ENCODE measurements around the gene TTC32. TPM values are rescaled to one million over a fixed set of nuclear protein-coding genes. Genes with fewer than 3 reads are reported as not detected.
A peak's percentile ranks its signal among the peaks of the same experiment; 100 is the strongest.
"Not testable (repeated sequence)": the region's sequence is repeated elsewhere in the genome, so short reads cannot be mapped to it uniquely, and the experiment has no call there.

Gene TTC32
- total RNA-seq, 1 donor from 2014 or later = 4.2 TPM

DNA sequence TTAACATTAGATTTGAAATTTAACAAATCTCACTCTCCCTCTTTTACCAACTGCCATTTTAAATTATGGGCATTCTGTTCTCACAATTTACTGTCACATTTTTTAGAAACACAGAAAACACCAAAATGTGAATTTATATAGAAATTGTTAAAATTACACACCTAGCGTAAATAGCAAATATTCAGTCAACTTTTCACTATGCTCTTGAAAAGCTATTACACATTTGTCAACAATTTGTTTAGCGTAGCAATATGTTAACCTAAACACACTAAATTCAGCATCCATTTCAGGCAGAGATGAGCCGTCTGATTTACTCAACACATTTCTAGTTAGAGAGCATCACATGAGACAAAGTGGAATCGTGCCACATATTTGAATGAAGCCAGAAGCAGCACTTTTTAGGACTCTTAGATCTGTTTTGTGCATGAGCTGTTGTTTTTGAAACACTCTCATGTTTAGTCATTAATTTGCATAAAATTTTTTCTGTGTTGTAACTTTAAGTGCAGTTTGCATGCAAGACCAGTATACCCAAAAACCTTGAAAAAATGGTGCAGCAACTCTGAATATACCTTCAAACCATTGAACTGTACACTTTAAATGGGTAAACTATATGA is 8.2 kb downstream of the TTC32 start:
- Mint-ChIP-seq H3K4me3 (ENCODE audit: unreplicated experiment) (no peak overlapping the region), H3K36me3 (ENCODE audit: low read depth, unreplicated experiment) (peaks cover 2% of the 10 kb centered on the region), H3K27ac (ENCODE audit: unreplicated experiment) (no peak overlapping the region), H3K27me3 (ENCODE audit: low read depth, unreplicated experiment) (no peaks in the 10 kb centered on the region), H3K4me1 (ENCODE audit: low read depth, unreplicated experiment) (peaks cover 16% of the 10 kb centered on the region), H3K9me3 (ENCODE audit: unreplicated experiment) (no peaks in the 10 kb centered on the region)
- FAIRE-seq (peak; percentile 43), DNase-seq (ENCODE audit: low read depth) (no peak)
- H4K20me1 ChIP-seq (ENCODE audit: insufficient read depth, low read length) = peaks cover 19% of the 10 kb centered on the region
- H3K27ac ChIP-seq (ENCODE audit: low read depth, low read length) = no peak overlapping the region
- H3K4me1 ChIP-seq (ENCODE audit: insufficient read depth, low read length) = peaks cover 2% of the 10 kb centered on the region
- no peak for TF ChIP-seq EZH2 (IDR thresholded peaks at IDR 0.05; ENCODE audit: insufficient read depth, low read length)
- TF ChIP-seq, protein P1, sequence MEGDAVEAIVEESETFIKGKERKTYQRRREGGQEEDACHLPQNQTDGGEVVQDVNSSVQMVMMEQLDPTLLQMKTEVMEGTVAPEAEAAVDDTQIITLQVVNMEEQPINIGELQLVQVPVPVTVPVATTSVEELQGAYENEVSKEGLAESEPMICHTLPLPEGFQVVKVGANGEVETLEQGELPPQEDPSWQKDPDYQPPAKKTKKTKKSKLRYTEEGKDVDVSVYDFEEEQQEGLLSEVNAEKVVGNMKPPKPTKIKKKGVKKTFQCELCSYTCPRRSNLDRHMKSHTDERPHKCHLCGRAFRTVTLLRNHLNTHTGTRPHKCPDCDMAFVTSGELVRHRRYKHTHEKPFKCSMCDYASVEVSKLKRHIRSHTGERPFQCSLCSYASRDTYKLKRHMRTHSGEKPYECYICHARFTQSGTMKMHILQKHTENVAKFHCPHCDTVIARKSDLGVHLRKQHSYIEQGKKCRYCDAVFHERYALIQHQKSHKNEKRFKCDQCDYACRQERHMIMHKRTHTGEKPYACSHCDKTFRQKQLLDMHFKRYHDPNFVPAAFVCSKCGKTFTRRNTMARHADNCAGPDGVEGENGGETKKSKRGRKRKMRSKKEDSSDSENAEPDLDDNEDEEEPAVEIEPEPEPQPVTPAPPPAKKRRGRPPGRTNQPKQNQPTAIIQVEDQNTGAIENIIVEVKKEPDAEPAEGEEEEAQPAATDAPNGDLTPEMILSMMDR (IDR thresholded peaks at IDR 0.05; ENCODE audit: insufficient read depth, low read depth, low read length) = no peak
- H3K36me3 ChIP-seq (ENCODE audit: insufficient read depth, low read length) = no peaks in the 10 kb centered on the region
- H3K4me2 ChIP-seq (ENCODE audit: low read length) = no peak overlapping the region
- H3K4me3 ChIP-seq (ENCODE audit: insufficient read depth, low read depth, low read length) = no peak overlapping the region
- no peak overlapping the region for H2AFZ ChIP-seq (ENCODE audit: low read depth, low read length)
- H3K27me3 ChIP-seq (ENCODE audit: insufficient read depth, low read length) = no peaks in the 10 kb centered on the region
- H3K9me3 ChIP-seq (ENCODE audit: insufficient read depth, low read depth, low read length) = no peaks in the 10 kb centered on the region
- no peak overlapping the region for H3K9ac ChIP-seq (ENCODE audit: low read length)
- peaks cover 44% of the 10 kb centered on the region for H3K79me2 ChIP-seq (ENCODE audit: insufficient read depth, low read length)

DNA sequence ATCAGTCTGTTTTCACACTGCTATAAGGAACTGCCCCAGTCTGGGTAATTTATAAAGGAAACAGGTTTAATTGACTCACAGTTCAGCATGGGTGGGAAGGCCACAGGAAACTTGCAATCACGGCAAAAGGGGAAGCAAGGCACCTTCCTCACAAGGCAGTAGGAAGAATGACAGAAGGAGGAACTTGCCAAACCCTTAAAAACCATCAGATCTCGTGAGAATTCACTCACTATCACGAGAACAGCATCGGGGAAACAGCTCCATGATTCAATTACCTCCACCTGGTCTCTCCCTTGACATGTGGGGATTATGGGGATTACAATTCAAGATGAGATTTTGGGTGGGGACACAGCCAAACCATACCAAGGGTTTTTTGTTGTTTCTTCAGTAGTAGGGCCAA is 9.8 kb downstream of the TTC32 start:
- H3K27me3 ChIP-seq (ENCODE audit: insufficient read depth, low read length); H3K4me1 Mint-ChIP-seq (ENCODE audit: low read depth, unreplicated experiment); H2AFZ ChIP-seq (ENCODE audit: low read depth, low read length); H3K4me3 ChIP-seq (ENCODE audit: insufficient read depth, low read depth, low read length); H3K36me3 Mint-ChIP-seq (ENCODE audit: low read depth, unreplicated experiment); H3K27me3 Mint-ChIP-seq (ENCODE audit: low read depth, unreplicated experiment); H4K20me1 ChIP-seq (ENCODE audit: insufficient read depth, low read length); H3K27ac ChIP-seq (ENCODE audit: low read depth, low read length); H3K36me3 ChIP-seq (ENCODE audit: insufficient read depth, low read length); H3K27ac Mint-ChIP-seq (ENCODE audit: unreplicated experiment); H3K9ac ChIP-seq (ENCODE audit: low read length); H3K9me3 ChIP-seq (ENCODE audit: insufficient read depth, low read depth, low read length); H3K9me3 Mint-ChIP-seq (ENCODE audit: unreplicated experiment); FAIRE-seq; H3K4me1 ChIP-seq (ENCODE audit: insufficient read depth, low read length); H3K4me3 Mint-ChIP-seq (ENCODE audit: unreplicated experiment); H3K4me2 ChIP-seq (ENCODE audit: low read length); DNase-seq (ENCODE audit: low read depth): not testable (repeated sequence)
- peaks cover 30% of the 10 kb centered on the region for H3K79me2 ChIP-seq (ENCODE audit: insufficient read depth, low read length)

DNA sequence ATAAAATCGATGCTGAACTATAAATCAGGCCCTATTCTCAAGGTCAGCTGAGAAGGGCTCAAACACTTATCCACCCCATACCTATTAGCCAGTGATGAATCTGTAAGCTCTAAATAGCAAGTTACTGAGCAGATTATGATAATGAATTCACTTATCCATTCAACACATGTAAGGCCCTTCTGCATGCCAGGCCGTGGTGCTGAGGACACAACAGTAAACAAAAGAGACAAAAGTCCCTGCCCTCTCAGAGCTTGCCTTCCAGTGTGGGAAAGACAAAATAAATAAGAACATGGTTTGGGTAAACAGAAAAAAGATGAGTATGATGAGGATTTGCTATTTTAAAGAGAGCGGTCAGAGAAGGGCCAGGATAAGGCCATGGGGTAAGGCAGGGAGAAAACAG is 11.7 kb downstream of the TTC32 start:
- Histone ChIP-seq H4K20me1 (ENCODE audit: insufficient read depth, low read length) (peaks cover 5% of the 10 kb centered on the region), H3K79me2 (ENCODE audit: insufficient read depth, low read length) (peaks cover 18% of the 10 kb centered on the region), H3K27me3 (ENCODE audit: insufficient read depth, low read length) (no peaks in the 10 kb centered on the region), H3K27ac (ENCODE audit: low read depth, low read length) (no peak overlapping the region), H3K9me3 (ENCODE audit: insufficient read depth, low read depth, low read length) (no peaks in the 10 kb centered on the region), H2AFZ (ENCODE audit: low read depth, low read length) (no peak overlapping the region), H3K4me1 (ENCODE audit: insufficient read depth, low read length) (no peaks in the 10 kb centered on the region), H3K9ac (ENCODE audit: low read length) (no peak overlapping the region), H3K4me3 (ENCODE audit: insufficient read depth, low read depth, low read length) (no peak overlapping the region), H3K36me3 (ENCODE audit: insufficient read depth, low read length) (no peaks in the 10 kb centered on the region), H3K4me2 (ENCODE audit: low read length) (no peak overlapping the region)
- FAIRE-seq (no peak), DNase-seq (ENCODE audit: low read depth) (no peak)
- Mint-ChIP-seq H3K9me3 (ENCODE audit: unreplicated experiment) (no peaks in the 10 kb centered on the region), H3K27ac (ENCODE audit: unreplicated experiment) (no peak overlapping the region), H3K36me3 (ENCODE audit: low read depth, unreplicated experiment) (peaks cover 2% of the 10 kb centered on the region), H3K4me1 (ENCODE audit: low read depth, unreplicated experiment) (peaks cover 3% of the 10 kb centered on the region), H3K27me3 (ENCODE audit: low read depth, unreplicated experiment) (no peaks in the 10 kb centered on the region), H3K4me3 (ENCODE audit: unreplicated experiment) (no peak overlapping the region)
- no peak for TF ChIP-seq EZH2 (IDR thresholded peaks at IDR 0.05; ENCODE audit: insufficient read depth, low read length)
- TF ChIP-seq, protein P1 (IDR thresholded peaks at IDR 0.05; ENCODE audit: insufficient read depth, low read depth, low read length) = no peak

Data from astrocyte (in vitro differentiated cells and primary cell).